Forelimb muscle (tissue), 1 donor: ENCODE measurements around the gene SIGLEC8. TPM values are rescaled to one million over a fixed set of nuclear protein-coding genes. Genes with fewer than 3 reads are reported as not detected.
"Not testable (repeated sequence)": the region's sequence is repeated elsewhere in the genome, so short reads cannot be mapped to it uniquely, and the experiment has no call there.

ENCODE experiments used
- DNase-seq: peaks from one replicate; pipeline ENCODE4 v3.0.0-alpha.2; 2013; ENCODE audit warnings: low read depth
- polyA plus RNA-seq: library from polyadenylated mRNA; unstranded; fragments of 120-200 nt; gene quantifications from one replicate; pipeline ENCODE4 v1.2.1, GENCODE V29; 2013; ENCODE audit not compliant: insufficient read length

SIGLEC8 gene
- polyA plus RNA-seq, 1 donor, result not detected

GRCh38 chr19:51473009-51473707 is 14.9 kb upstream of the SIGLEC8 start:
- DNase-seq, result peak; percentile 34

- no peak for DNase-seq
Observed at GRCh38 chr19:51472607-51473006, 14.4 kb upstream of the SIGLEC8 start.

- DNase-seq, result no peak
Observed at GRCh38 chr19:51471527-51471926, 13.3 kb upstream of the SIGLEC8 start.

- DNase-seq, result no peak
Observed at GRCh38 chr19:51470966-51471365, 12.7 kb upstream of the SIGLEC8 start.

- no peak for DNase-seq
Observed at GRCh38 chr19:51469629-51470028, 11.4 kb upstream of the SIGLEC8 start.

- DNase-seq, result no peak
Observed at GRCh38 chr19:51469162-51469561, 10.9 kb upstream of the SIGLEC8 start.

GRCh38 chr19:51468545-51468920 is 10.3 kb upstream of the SIGLEC8 start:
- DNase-seq, result no peak

GRCh38 chr19:51467864-51468544 is 9.8 kb upstream of the SIGLEC8 start:
- DNase-seq, result no peak

- DNase-seq, result no peak
Observed at GRCh38 chr19:51466723-51467122, 8.5 kb upstream of the SIGLEC8 start.

GRCh38 chr19:51463976-51464581 is 5.8 kb upstream of the SIGLEC8 start:
- DNase-seq, result not testable (repeated sequence)

- DNase-seq, result no peak
Observed at GRCh38 chr19:51462681-51463080, 4.4 kb upstream of the SIGLEC8 start.

- DNase-seq, result no peak
Observed at GRCh38 chr19:51462276-51462675, 4.0 kb upstream of the SIGLEC8 start.

- no peak for DNase-seq
Observed at GRCh38 chr19:51461723-51462161, 3.5 kb upstream of the SIGLEC8 start.

GRCh38 chr19:51460164-51460992 is 2.1 kb upstream of the SIGLEC8 start:
- no peak for DNase-seq

GRCh38 chr19:51458899-51459505 is 748 bp upstream of the SIGLEC8 start:
- no peak for DNase-seq

- no peak for DNase-seq
Observed at GRCh38 chr19:51457351-51458013, 772 bp downstream of the SIGLEC8 start.

GRCh38 chr19:51456541-51457290 is 1.5 kb downstream of the SIGLEC8 start:
- no peak for DNase-seq

GRCh38 chr19:51450730-51451307 is 7.4 kb downstream of the SIGLEC8 start:
- no peak for DNase-seq

- DNase-seq, result no peak
Observed at GRCh38 chr19:51448411-51449016, 9.7 kb downstream of the SIGLEC8 start.

- DNase-seq, result no peak
Observed at GRCh38 chr19:51448011-51448410, 10.2 kb downstream of the SIGLEC8 start.
